Stimulated activated CD4-positive, alpha-beta T cell treated with anti-CD3 and anti-CD28 coated beads, Interleukin-15, amount 100 ng/mL, for 48 hours (primary cell): ENCODE data around the gene ITFG1.
"Not testable (repeated sequence)": the region's sequence is repeated elsewhere in the genome, so short reads cannot be mapped to it uniquely, and the experiment has no call there.

Source experiments
- DNase-seq, 2 donors: peaks; one replicate each; pipeline ENCODE4 v3.0.0-alpha.2; 2020; ENCODE audit warnings: low read depth in 2 of 2

ITFG1 gene

GRCh38 chr16:47241061-47241460 is 219.8 kb downstream of the ITFG1 start:
- no peak for DNase-seq

DNA sequence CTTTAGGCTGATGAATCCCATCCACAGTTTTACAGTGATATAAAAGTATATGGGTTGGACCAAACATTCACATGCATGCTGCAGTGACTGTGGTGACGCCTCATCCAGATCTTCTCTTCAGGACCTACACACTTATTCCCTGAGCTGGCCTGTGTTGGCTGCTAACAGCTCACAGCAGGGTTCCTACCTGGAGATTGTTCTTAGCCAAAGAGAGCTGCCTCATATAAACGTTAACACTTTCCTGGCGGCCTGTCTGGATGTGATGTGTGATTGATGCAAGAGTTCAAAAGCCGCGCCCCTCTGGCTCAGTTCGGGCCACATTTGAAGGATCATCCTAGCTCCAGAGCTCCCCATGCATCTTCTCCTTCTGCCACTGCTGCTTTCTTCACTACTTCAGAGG is 224.1 kb downstream of the ITFG1 start:
- no peak for DNase-seq

DNA sequence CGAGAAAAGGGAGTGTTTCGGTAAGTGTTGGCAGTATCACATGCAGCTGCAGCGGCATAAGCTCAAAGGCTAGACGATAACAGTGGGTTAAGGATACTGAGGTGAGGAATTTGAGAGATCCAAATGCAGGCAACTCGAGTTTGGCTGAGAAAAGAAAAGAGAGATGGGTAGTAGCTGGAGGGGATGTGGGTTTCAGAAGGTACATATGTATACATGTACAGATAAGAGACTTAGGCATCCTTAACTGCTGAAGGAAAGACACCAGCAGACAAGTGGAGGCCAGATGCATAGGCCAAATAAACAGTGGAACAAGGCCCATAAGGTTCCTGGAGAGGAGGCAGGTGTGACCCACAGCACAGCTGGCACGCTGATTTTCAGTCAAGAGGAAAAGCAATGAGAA is 230.6 kb downstream of the ITFG1 start:
- DNase-seq, result no peak

- no peak for DNase-seq
These were observed 231.5 kb downstream of the ITFG1 start for GRCh38 chr16:47229053-47230050.

DNA sequence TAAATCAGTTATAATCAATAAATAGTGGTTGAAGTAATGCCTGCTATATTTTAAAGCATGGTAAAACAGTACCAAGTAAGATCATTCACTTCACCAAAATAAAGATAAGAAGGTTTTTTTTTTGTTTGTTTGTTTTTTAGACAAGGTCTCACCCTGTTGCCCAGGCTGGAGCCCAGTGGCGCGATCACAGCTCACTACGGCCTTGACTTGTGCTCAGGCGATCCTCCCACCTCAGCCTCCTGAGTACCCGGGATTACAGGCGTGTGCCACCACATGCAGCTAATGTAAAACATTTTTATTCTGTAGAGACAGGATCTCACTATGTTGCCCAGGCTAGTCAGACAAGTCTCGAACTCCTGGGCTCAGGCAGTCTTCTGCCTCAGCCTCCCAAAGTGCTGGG is 232.6 kb downstream of the ITFG1 start:
- no peak for DNase-seq

- DNase-seq, result no peak
These were observed 247.0 kb downstream of the ITFG1 start for GRCh38 chr16:47213761-47214440.

GRCh38 chr16:47211218-47211617 is 249.6 kb downstream of the ITFG1 start:
- no peak for DNase-seq

GRCh38 chr16:47204736-47205504 is 255.9 kb downstream of the ITFG1 start:
- no peak for DNase-seq

DNA sequence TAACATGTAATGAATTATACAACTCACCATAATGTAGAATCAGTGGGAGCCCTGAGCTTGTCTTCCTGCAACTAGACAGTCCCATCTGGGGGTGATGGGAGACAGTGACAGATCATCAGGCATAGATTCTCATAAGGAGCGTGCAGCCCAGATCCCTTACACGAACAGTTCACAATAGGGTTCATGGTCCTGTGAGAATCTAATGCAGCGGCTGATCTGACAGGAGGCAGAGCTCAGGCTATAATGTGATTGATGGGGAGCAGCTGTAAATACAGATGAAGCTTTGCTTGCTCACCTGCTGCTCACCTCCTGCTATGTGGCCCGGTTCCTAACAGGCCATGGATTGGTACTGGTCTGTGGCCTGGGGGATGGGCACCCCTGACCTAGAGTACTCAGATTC is 257.4 kb downstream of the ITFG1 start:
- DNase-seq, result not testable (repeated sequence)

GRCh38 chr16:47198180-47198575 is 262.7 kb downstream of the ITFG1 start:
- no peak for DNase-seq

DNA sequence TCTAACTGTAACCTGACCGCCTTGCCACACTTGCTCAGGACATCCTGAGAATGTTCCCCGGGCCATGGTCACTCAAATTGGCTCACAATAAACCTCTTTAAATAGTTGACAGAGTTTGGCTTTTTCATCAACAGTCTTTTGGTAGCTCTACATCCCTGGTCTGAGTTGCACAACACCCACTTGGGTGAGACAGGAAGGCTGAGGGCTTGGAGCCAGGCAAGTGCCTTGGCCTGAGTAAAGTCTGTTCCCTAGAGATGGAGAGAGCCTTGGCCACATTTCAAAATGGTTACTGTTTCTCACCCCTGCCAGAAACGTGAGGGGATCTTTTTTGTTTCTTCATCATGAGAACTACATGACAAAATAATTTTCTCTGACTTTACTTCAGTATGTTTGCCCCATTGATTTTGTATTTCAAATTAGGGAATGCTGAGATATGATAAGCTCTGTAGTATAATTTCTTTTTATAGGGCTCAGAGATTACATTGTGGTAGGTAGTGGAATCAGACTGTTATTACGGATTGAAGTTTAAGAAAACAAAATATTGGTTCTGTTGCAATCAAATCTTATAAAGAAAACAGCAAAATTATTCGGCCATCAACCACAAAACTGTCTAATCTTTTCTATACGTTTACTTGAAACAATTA is 263.2 kb downstream of the ITFG1 start:
- DNase-seq, result no peak

GRCh38 chr16:47196457-47196856 is 264.4 kb downstream of the ITFG1 start:
- DNase-seq, result no peak

GRCh38 chr16:47182318-47182717 is 278.5 kb downstream of the ITFG1 start:
- no peak for DNase-seq

- DNase-seq, result not testable (repeated sequence)
These were observed 279.8 kb downstream of the ITFG1 start for GRCh38 chr16:47181066-47181465.

GRCh38 chr16:47180073-47180472 is 280.8 kb downstream of the ITFG1 start:
- no peak for DNase-seq

DNA sequence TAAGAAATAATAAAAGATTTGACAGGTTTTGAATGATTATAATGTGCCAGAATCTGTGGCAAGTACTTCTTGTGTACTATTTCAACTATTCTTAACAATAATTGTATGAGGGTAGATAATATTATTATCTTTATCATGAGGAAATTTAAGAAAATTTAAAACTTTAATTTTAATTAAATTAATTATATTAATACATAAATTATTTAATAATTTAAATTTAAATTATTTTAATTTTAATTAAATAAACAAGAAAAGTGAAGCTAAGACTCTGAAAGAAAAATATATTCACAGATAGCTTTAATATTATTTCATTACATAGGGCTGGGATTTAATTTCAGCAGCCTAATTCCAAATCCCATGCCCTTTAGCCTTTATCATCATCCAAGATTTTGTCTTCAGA is 285.7 kb downstream of the ITFG1 start:
- DNase-seq, result no peak

DNA sequence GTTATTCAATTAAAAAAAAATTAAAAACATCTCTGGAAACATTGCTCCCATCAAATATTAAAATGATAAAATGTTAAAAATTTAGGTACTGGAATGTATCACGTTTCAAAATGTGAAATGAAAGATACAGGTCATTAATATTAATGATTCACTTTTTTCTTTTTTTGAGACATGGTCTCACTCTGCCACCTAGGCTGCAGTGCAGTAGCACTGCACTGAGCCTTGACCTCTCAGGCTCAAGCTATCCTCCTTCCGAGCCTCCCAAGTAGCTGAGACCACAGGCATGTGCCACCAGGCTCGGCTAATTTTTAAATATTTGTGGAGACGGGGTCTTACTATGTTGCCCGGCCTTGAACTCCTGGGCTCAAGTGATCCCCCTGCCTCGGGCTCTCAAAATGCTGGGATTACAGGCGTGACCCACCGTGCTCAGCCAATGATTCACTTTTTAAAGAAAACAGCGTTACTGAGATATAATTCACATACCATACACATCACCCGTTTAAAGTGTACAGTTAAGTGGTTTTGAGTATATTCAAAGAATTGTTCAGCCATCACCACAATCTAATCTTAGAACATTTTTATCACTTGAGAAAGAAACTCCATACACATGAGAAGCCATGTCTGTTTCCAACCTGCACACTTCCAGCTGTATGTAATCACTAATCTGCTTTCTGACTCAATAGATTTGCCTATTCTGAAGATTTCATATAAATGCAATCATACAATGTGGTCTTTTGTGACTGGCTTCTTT is 298.0 kb downstream of the ITFG1 start:
- no peak for DNase-seq

GRCh38 chr16:47161464-47161863 is 299.4 kb downstream of the ITFG1 start:
- DNase-seq, result no peak

DNA sequence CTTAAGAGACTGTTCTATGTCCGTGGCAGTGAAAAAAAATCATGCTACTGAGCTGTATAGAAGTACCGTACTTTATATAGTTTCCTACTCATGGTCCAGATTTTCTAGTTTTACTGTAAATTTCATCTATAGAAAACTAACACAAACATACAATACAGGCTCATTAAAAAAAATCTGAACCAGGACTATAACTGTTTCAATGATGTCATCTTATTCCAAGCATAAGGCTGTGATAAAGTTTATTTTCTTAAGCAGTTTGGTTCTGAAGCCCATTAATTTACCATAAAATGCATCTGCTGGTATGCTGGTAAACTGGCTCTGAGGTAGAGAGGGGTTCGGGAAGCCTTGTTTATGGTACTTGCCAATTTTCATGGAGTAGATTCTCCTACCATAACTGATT is 300.4 kb downstream of the ITFG1 start:
- no peak for DNase-seq

DNA sequence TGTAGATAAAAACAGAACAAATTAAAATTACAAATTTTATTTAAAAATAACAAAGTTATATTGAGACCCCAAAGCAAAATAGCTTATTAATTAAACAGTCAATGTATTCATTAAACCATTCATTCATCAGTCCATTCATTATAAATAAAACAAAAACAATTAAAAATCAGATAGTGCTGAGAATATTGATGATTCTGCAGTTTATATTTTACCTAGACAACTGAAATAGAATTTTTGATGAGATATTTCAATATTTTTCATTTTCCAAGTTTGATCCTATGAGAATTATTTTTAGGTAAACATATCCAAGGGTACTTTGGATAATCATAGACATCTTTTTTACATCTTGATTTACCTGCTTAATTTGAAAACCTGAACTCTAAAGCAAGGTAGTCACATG is 301.9 kb downstream of the ITFG1 start:
- DNase-seq, result no peak

DNA sequence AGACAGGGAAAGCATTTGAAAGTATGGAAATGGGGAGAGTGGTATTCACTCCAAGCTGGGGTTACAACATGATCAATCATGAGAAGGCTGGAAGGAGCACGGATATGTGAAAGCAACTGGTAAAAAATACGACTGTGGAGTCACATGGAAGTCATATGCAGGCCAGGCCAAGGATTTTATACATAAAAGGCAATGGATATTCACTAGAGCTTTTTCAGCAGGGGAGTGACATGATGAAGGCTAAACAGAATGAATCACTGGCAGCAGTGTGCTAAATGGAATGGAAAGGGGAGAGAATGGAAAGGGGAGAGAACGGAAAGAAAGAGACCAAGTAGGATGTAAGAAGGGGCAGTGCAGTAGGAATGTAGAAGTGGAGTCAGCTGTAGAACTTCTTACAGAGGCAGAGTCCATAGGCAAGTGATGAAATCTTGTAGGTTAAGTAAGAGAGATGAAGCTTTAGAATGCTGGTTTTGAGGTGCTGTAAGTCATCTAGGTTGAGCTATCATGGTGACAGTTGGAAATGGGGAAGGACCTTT is 304.1 kb downstream of the ITFG1 start:
- DNase-seq, result no peak
